HCT116 (cell line): Measurements from ENCODE around the gene MISP. TPM values are rescaled to one million over a fixed set of nuclear protein-coding genes. Genes with fewer than 3 reads are reported as not detected.

ENCODE experiments used
- ATAC-seq: fragments of 200-7000 bp; cut with Tn5 transposase; 2 replicates; pipeline ENCODE4 v1.9.1; 2020; ENCODE audit warnings: mild to moderate bottlenecking, moderate library complexity
- BruUV-seq: library from RNA; stranded (reverse); fragments of 400-500 nt; replicated peaks from 2 replicates; lab custom pipeline; 2021; lab: Mats Ljungman, UMichigan
- CTCF ChIA-PET: fragments of 300-600 bp; sonication (Branson Sonifier 250); formaldehyde crosslinking; loops from one replicate; lab custom pipeline; 2021; ENCODE audit warnings: antibody characterized with exemption; lab: Charles Lee
- POLR2A ChIA-PET: fragments of 300-600, 350-600 bp; sonication (Branson Sonifier 250); formaldehyde crosslinking; loops from one replicate; lab custom pipeline; 2021; ENCODE audit warnings: antibody characterized with exemption; lab: Charles Lee
- RAD21 ChIA-PET, 2 experiments: fragments of 300-600 bp; sonication (Branson Sonifier 250); formaldehyde crosslinking; loops; one replicate each; lab custom pipeline; 2023; ENCODE audit warnings: low total read pairs in 2 of 2; ENCODE audit not compliant: uncharacterized antibody in 2 of 2, unreplicated experiment in 2 of 2, low non-redundant PET in 1 of 2; lab: Charles Lee
- DNase-seq: peaks from one replicate; pipeline ENCODE4 v3.0.0-alpha.2; 2010; ENCODE audit warnings: low read depth, low spot score
- H2AFZ ChIP-seq: fragments of 200-600 bp; shearing (Covaris generic), sonication (generic); 2 replicates; pipeline ENCODE4 v1.6.1; 2017; ENCODE audit warnings: low read depth, mixed run types, mixed read lengths, antibody characterized with exemption, low read length; ENCODE audit not compliant: poor library complexity, severe bottlenecking
- H3K27ac ChIP-seq: 2 replicates; pipeline ENCODE4 v1.5.1; 2012; ENCODE audit warnings: low read depth, low read length
- H3K27me3 ChIP-seq: fragments of 200-600 bp; sonication (generic); 2 replicates; pipeline ENCODE4 v1.6.1; 2016; ENCODE audit warnings: mixed run types, low read length, mixed read lengths; ENCODE audit not compliant: insufficient read depth
- H3K36me3 ChIP-seq, 2 experiments: fragments of 200-500 bp in 1 of 2; fragments of 200-600 bp in 1 of 2; sonication (Bioruptor generic) in 1 of 2; sonication (generic) in 1 of 2; 2 replicates each; pipeline versions ENCODE4 v1.5.1 to v1.6.1; 2014 to 2016; ENCODE audit warnings: low read length in 2 of 2, inconsistent platforms in 1 of 2, mixed read lengths in 1 of 2, mixed run types in 1 of 2; ENCODE audit not compliant: insufficient read depth in 2 of 2, control insufficient read depth in 1 of 2
- H3K4me1 ChIP-seq, 2 experiments: fragments of 200-600 bp in 1 of 2; sonication (generic) in 1 of 2; 2 replicates each; pipeline versions ENCODE4 v1.5.1 to v1.6.1; 2012 to 2017; ENCODE audit warnings: low read length in 2 of 2, inconsistent platforms in 1 of 2, mild to moderate bottlenecking in 1 of 2, mixed read lengths in 1 of 2, mixed run types in 1 of 2, moderate library complexity in 1 of 2; ENCODE audit not compliant: insufficient read depth in 2 of 2, control insufficient read depth in 1 of 2
- H3K4me2 ChIP-seq: fragments of 200-600 bp; sonication (generic); 2 replicates; pipeline ENCODE4 v1.6.1; 2017; ENCODE audit warnings: mixed run types, low read length, mixed read lengths
- H3K4me3 ChIP-seq, 2 experiments: fragments of 200-600 bp in 1 of 2; sonication (generic) in 1 of 2; replicated peaks in 1 of 2; 2 replicates each; pipeline ENCODE4 v1.5.1; 2011 to 2016; ENCODE audit warnings: low read length in 2 of 2, control low read depth in 1 of 2, low read depth in 1 of 2, mild to moderate bottlenecking in 1 of 2, mixed read lengths in 1 of 2, mixed run types in 1 of 2
- H3K79me2 ChIP-seq: fragments of 200-600 bp; sonication (generic); 2 replicates; pipeline ENCODE4 v1.6.1; 2017; ENCODE audit warnings: mild to moderate bottlenecking, mixed run types, low read length, moderate library complexity, mixed read lengths; ENCODE audit not compliant: insufficient read depth
- H3K9ac ChIP-seq: fragments of 200-600 bp; sonication (generic); 2 replicates; pipeline ENCODE4 v1.6.1; 2016; ENCODE audit warnings: low read length, mixed read lengths
- H3K9me2 ChIP-seq: fragments of 200-600 bp; sonication (generic), shearing (Covaris generic); 2 replicates; pipeline ENCODE4 v1.6.1; 2017; ENCODE audit warnings: mixed run types, mild to moderate bottlenecking, moderate library complexity; ENCODE audit not compliant: insufficient read depth
- H3K9me3 ChIP-seq, 2 experiments: fragments of 200-500 bp in 1 of 2; fragments of 200-600 bp in 1 of 2; sonication (Bioruptor generic) in 1 of 2; sonication (generic) in 1 of 2; 2 replicates each; pipeline ENCODE4 v1.6.1; 2014 to 2017; ENCODE audit warnings: low read length in 2 of 2, mixed read lengths in 2 of 2, inconsistent platforms in 1 of 2, low read depth in 1 of 2, mild to moderate bottlenecking in 1 of 2, mixed run types in 1 of 2, moderate library complexity in 1 of 2; ENCODE audit not compliant: control insufficient read depth in 1 of 2, insufficient read depth in 1 of 2
- H4K20me1 ChIP-seq: fragments of 200-600 bp; sonication (generic), shearing (Covaris generic); 2 replicates; pipeline ENCODE4 v1.6.1; 2017; ENCODE audit warnings: mixed run types, mild to moderate bottlenecking, moderate library complexity; ENCODE audit not compliant: insufficient read depth
- ELF1 ChIP-seq: IDR thresholded peaks from 2 replicates; pipeline ENCODE4 v1.6.1; 2012; ENCODE audit warnings: low read depth, borderline replicate concordance
- EZH2 ChIP-seq: fragments of 200-600 bp; sonication (generic); IDR thresholded peaks from 2 replicates; pipeline ENCODE4 v1.6.1; 2017; ENCODE audit warnings: antibody characterized with exemption, mixed run types
- EZH2phosphoT487 ChIP-seq: fragments of 200-600 bp; IDR thresholded peaks from 2 replicates; pipeline ENCODE4 v1.6.1; 2018; ENCODE audit warnings: antibody characterized with exemption, borderline replicate concordance
- POLR2A ChIP-seq: IDR thresholded peaks from 2 replicates; pipeline ENCODE4 v1.7.0; 2011; ENCODE audit warnings: borderline replicate concordance; ENCODE audit not compliant: insufficient read depth, insufficient read length; ENCODE audit errors: extremely low read depth
- POLR2AphosphoS5 ChIP-seq: IDR thresholded peaks from 2 replicates; pipeline ENCODE4 v1.6.1; 2011; ENCODE audit warnings: mild to moderate bottlenecking, low read depth, low read length, moderate library complexity
- RAD21 ChIP-seq: IDR thresholded peaks from 2 replicates; pipeline ENCODE4 v1.6.1; 2012; ENCODE audit warnings: low read depth, mild to moderate bottlenecking
- REST ChIP-seq: IDR thresholded peaks from 2 replicates; pipeline ENCODE4 v1.6.1; 2012; ENCODE audit warnings: low read depth
- ZBTB33 ChIP-seq: IDR thresholded peaks from 2 replicates; pipeline ENCODE4 v1.6.1; 2011; ENCODE audit warnings: mild to moderate bottlenecking, low read length, moderate library complexity; ENCODE audit not compliant: insufficient replicate concordance; ENCODE audit errors: extremely low read depth
- intact Hi-C: fragments of 100-400 bp; cut with micrococcal nuclease; formaldehyde crosslinking; loops from 2 replicates; pipeline ENCODE4 v1.10.0; 2022
- total RNA-seq: library from RNA; stranded (reverse); gene quantifications from one replicate; pipeline ENCODE4 v1.2.1, GENCODE V29; 2021; ENCODE audit not compliant: unreplicated experiment
- TF ChIP-seq, protein P1 (sequence below), 3 experiments: fragments of 200-600 bp in 1 of 3; sonication (generic) in 1 of 3; IDR thresholded peaks in 2 of 3; conservative IDR thresholded peaks in 1 of 3; 2 replicates each; pipeline ENCODE4 v1.5.1; 2012 to 2017; ENCODE audit warnings: low read depth in 2 of 3, low read length in 2 of 3, antibody characterized with exemption in 1 of 3, borderline replicate concordance in 1 of 3, control low read depth in 1 of 3, mild to moderate bottlenecking in 1 of 3, mixed read lengths in 1 of 3, mixed run types in 1 of 3, moderate library complexity in 1 of 3; ENCODE audit not compliant: insufficient read depth in 1 of 3

Gene MISP
- total RNA-seq, 1 experiment from 2014 or later: 38.2 TPM

GRCh38 chr19:703651-704446, 47.1 kb upstream of the MISP start:
- Histone ChIP-seq H3K4me2 (peak overlapping the region; percentile 83), H2AFZ (no peak overlapping the region), H4K20me1 (no peaks in the 10 kb centered on the region), H3K4me1 (peaks cover 16 to 27% of the 10 kb centered on the region in 2 experiments), H3K27ac (peak overlapping the region; percentile 64), H3K9me2 (no peaks in the 10 kb centered on the region), H3K27me3 (no peaks in the 10 kb centered on the region), H3K9me3 (no peaks in the 10 kb centered on the region), H3K4me3 (peak overlapping the region; percentile 46 to 54), H3K9ac (peak overlapping the region; percentile 50; the same call in 1 of the 2 replicates), H3K79me2 (no peaks in the 10 kb centered on the region), H3K36me3 (no peaks in the 10 kb centered on the region)
- POLR2A ChIA-PET: interaction anchor here (0.6 to 2.3 kb wide), 8 partner anchors 12 to 132 kb away, joined by 3 to 10 read pairs (median 4); partner anchors contain the start of gene FSTL3
- peak; percentile 83 for ATAC-seq
- no TSS peak for BruUV-seq
- peak; percentile 72 for DNase-seq
- RAD21 ChIA-PET: interaction anchor here in 1 of 2 experiments (0.6 to 1.8 kb wide), 3 partner anchors 30 to 128 kb away, joined by 3 to 4 read pairs (median 3); partner anchors contain the start of gene RNF126
- CTCF ChIA-PET: interaction anchor here (1.0 kb wide), 1 partner anchor 47 kb away, joined by 3 read pairs; the partner anchor contains the start of gene MISP
- intact Hi-C loops: loop anchor here (1.0 kb wide), 1 partner anchor 24 kb away; no protein-coding TSS in a partner anchor
- TF ChIP-seq POLR2AphosphoS5 (peak; percentile 80), POLR2A (no peak), RAD21 (no peak), EZH2phosphoT487 (no peak)

GRCh38 chr19:704447-704741, 46.5 kb upstream of the MISP start:
- ChIA-PET POLR2A (interaction anchor here (0.8 to 2.3 kb wide), 7 partner anchors 11 to 133 kb away, joined by 3 to 10 read pairs (median 4); partner anchors contain the start of gene FSTL3), CTCF (interaction anchor here (1.0 kb wide), 1 partner anchor 47 kb away, joined by 3 read pairs; the partner anchor contains the start of gene MISP), RAD21 (interaction anchor here in 1 of 2 experiments (0.6 to 1.8 kb wide), 2 partner anchors 30 to 41 kb away, joined by 3 to 4 read pairs; partner anchors contain the start of gene RNF126)
- Histone ChIP-seq H3K9ac (peak overlapping the region; percentile 50; the same call in 1 of the 2 replicates), H3K27ac (peak overlapping the region; percentile 62; the same call in 1 of the 2 replicates), H3K9me2 (no peaks in the 10 kb centered on the region), H3K4me1 (peaks cover 16 to 27% of the 10 kb centered on the region in 2 experiments), H3K27me3 (no peaks in the 10 kb centered on the region), H3K4me2 (peak overlapping the region; percentile 83), H4K20me1 (no peaks in the 10 kb centered on the region), H2AFZ (no peak overlapping the region), H3K4me3 (peak overlapping the region; percentile 32 to 47), H3K9me3 (no peaks in the 10 kb centered on the region), H3K79me2 (no peaks in the 10 kb centered on the region), H3K36me3 (no peaks in the 10 kb centered on the region)
- no peak for ATAC-seq
- intact Hi-C loops: no loop called here
- BruUV-seq: no TSS peak
- DNase-seq: no peak
- TF ChIP-seq, protein P1, sequence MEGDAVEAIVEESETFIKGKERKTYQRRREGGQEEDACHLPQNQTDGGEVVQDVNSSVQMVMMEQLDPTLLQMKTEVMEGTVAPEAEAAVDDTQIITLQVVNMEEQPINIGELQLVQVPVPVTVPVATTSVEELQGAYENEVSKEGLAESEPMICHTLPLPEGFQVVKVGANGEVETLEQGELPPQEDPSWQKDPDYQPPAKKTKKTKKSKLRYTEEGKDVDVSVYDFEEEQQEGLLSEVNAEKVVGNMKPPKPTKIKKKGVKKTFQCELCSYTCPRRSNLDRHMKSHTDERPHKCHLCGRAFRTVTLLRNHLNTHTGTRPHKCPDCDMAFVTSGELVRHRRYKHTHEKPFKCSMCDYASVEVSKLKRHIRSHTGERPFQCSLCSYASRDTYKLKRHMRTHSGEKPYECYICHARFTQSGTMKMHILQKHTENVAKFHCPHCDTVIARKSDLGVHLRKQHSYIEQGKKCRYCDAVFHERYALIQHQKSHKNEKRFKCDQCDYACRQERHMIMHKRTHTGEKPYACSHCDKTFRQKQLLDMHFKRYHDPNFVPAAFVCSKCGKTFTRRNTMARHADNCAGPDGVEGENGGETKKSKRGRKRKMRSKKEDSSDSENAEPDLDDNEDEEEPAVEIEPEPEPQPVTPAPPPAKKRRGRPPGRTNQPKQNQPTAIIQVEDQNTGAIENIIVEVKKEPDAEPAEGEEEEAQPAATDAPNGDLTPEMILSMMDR (IDR thresholded peaks at IDR 0.05 in 2 of 3, conservative IDR thresholded peaks at IDR 0.05 in 1 of 3; ENCODE audit: borderline replicate concordance in 1 of 3, insufficient read depth in 1 of 3, low read depth in 2 of 3, low read length in 2 of 3): no peak
- no peak for TF ChIP-seq ZBTB33
- no peak for TF ChIP-seq ELF1
- no peak for TF ChIP-seq REST
- TF ChIP-seq EZH2: no peak
